Heart left ventricle (tissue), 16 donors: ENCODE data around the gene VGLL2. TPM values are rescaled to one million over a fixed set of nuclear protein-coding genes. Genes with fewer than 3 reads are reported as not detected.

Experiments
- ATAC-seq, 4 donors: fragments of 200-7000 bp; cut with Tn5 transposase; one replicate each; pipeline ENCODE4 v1.9.1; 2020 to 2022; ENCODE audit warnings: moderate library complexity in 4 of 4, mild to moderate bottlenecking in 3 of 4, moderate number of reproducible peaks in 1 of 4
- DNase-seq, 5 donors: peaks; one replicate each; pipeline ENCODE4 v3.0.0-alpha.2; 2020
- H3K27ac ChIP-seq, 12 donors: fragments of 200-600 bp; sonication (generic) in 4 of 12; one replicate each; pipeline versions ENCODE4 v1.5.0 to v1.8.0; 2016 to 2022; ENCODE audit warnings: mild to moderate bottlenecking in 2 of 12
- H3K27me3 ChIP-seq, 9 donors: fragments of 200-600 bp; sonication (generic) in 2 of 9; one replicate each; pipeline versions ENCODE4 v1.5.1 to v1.8.0; 2016 to 2022; ENCODE audit warnings: mild to moderate bottlenecking in 3 of 9
- H3K36me3 ChIP-seq, 9 donors: fragments of 200-600 bp; sonication (generic) in 2 of 9; one replicate each; pipeline versions ENCODE4 v1.5.0 to v1.8.0; 2018 to 2022; ENCODE audit warnings: mild to moderate bottlenecking in 2 of 9
- H3K4me1 ChIP-seq, 12 donors: fragments of 200-600 bp; sonication (generic) in 4 of 12; one replicate each; pipeline versions ENCODE4 v1.5.0 to v1.8.0; 2016 to 2022; ENCODE audit warnings: mild to moderate bottlenecking in 3 of 12
- H3K4me3 ChIP-seq, 12 donors: fragments of 200-600 bp; sonication (generic) in 4 of 12; one replicate each; pipeline versions ENCODE4 v1.5.0 to v1.8.0; 2017 to 2022; ENCODE audit warnings: mild to moderate bottlenecking in 9 of 12, moderate library complexity in 4 of 12
- H3K9me3 ChIP-seq, 12 donors: fragments of 200-600 bp; sonication (generic) in 4 of 12; one replicate each; pipeline versions ENCODE4 v1.5.0 to v1.8.0; 2016 to 2022; ENCODE audit warnings: mild to moderate bottlenecking in 1 of 12
- CTCF ChIP-seq, 12 donors: fragments of 200-600 bp; sonication (generic) in 4 of 12; IDR thresholded peaks; one replicate each; pipeline versions ENCODE4 v1.5.0 to v1.8.0; 2018 to 2022; ENCODE audit warnings: antibody characterized with exemption in 12 of 12, mild to moderate bottlenecking in 5 of 12
- POLR2A ChIP-seq, 2 donors: fragments of 450-650 bp; IDR thresholded peaks; one replicate each; pipeline ENCODE4 v1.6.1; 2017; ENCODE audit warnings: antibody characterized with exemption in 2 of 2, mild to moderate bottlenecking in 2 of 2, moderate library complexity in 2 of 2
- WGBS, 4 donors: extraction: QIAGEN DNeasy Blood & Tissue Kit in 2 of 4; methylation state at CpG; one replicate each; pipeline versions ENCODE4 v1.1.5 to v1.1.7; 2013 to 2018; 5-methylcytosine and 5-hydroxymethylcytosine counted together
- intact Hi-C, 10 donors: fragments of 100-400 bp; cut with DNase I; formaldehyde crosslinking; loops; one replicate each; pipeline versions ENCODE4 v1.11.1 to v1.14.2; 2022
- polyA plus RNA-seq, 2 donors: library from polyadenylated mRNA; stranded (reverse); fragments of 200-250 nt; gene quantifications; one replicate each; pipeline ENCODE4 v1.2.3, GENCODE V29; 2013
- total RNA-seq, 9 donors: library from RNA; depleted of rRNA in 2 of 9; stranded (reverse); fragments of >200 nt in 2 of 9; fragmentation: NEBNext Ultra II Directional in 3 of 9; extraction: Animal tissue kit (Norgen Biotek cat#: 25700) in 3 of 9; gene quantifications; one replicate each; pipeline versions ENCODE4 v1.1.0 to v1.2.4, GENCODE V29; 2016 to 2023
- donor health status: ischemic (EF 13 %, LVEDD 7.1; RV severe dilation, severe dysfunction).
- donor health status: healthy with polysubstance abuse.
- donor health status: DM: no; HTN: yes; CAD: no.
- donor health status: DM: no; HTN: no; CAD: no.
- donor health status: ischemic (EF 25% LVEDD 6.9; RV normal size, moderate dysfunction).
- donor health status: ischemic (EF 25% LVEDD 5.7; RV mildly dilated, moderate dysfunction).
- donor health status: healthy.
- donor health status: DM: yes; HTN: yes; CAD: no.
- donor health status: ischemic (EF 35%, LVEDD 5.7; RV mildly dilated, moderate dysfunction).
- donor health status: nonischemic (EF 11% LVEDD 7.7; RV severe dilation, severe dysfunction).
- donor health status: DM: yes; HTN: yes; CAD: no.
- donor health status: PGD.
- donor health status: ischemic (EF 29% LVEDD 5.4; RV normal size, mild dysfunction).
- donor health status: nonischemic (EF 23%, LVEDD 6.1; RV moderate dilation, normal function).

Gene VGLL2
- total and polyA plus RNA-seq, 11 donors, result 0.20 to 29.3 (median 0.52) TPM; not detected in 4

GRCh38 chr6:117306227-117306790 is 41.0 kb downstream of the VGLL2 start:
- 69 to 82% (median 75%) methylated on average over 3 of the region's 3 CpGs for WGBS, 4 donors
- Histone ChIP-seq H3K4me1 (peaks cover 0 to 3% (median 0%) of the 10 kb centered on the region in 12 donors), H3K36me3 (no peaks in the 10 kb centered on the region), H3K4me3 (no peak overlapping the region), H3K27ac (no peak overlapping the region), H3K9me3 (no peaks in the 10 kb centered on the region), H3K27me3 (no peaks in the 10 kb centered on the region)
- intact Hi-C loops, result no loop called here
- TF ChIP-seq POLR2A (IDR thresholded peaks at IDR 0.05), result no peak
- ATAC-seq (no peak), DNase-seq (no peak)

GRCh38 chr6:117307655-117308054 is 42.3 kb downstream of the VGLL2 start:
- WGBS, 4 donors, result 92 to 95% (median 94%) methylated on average over 3 of the region's 3 CpGs
- intact Hi-C loops, result no loop called here
- Histone ChIP-seq H3K4me3 (no peak overlapping the region), H3K36me3 (no peaks in the 10 kb centered on the region), H3K4me1 (peaks cover 0 to 3% (median 0%) of the 10 kb centered on the region in 12 donors), H3K9me3 (no peaks in the 10 kb centered on the region), H3K27ac (no peak overlapping the region), H3K27me3 (no peaks in the 10 kb centered on the region)
- ATAC-seq (no peak), DNase-seq (no peak)
- TF ChIP-seq CTCF (IDR thresholded peaks at IDR 0.05) (no peak), POLR2A (IDR thresholded peaks at IDR 0.05) (no peak)

- ATAC-seq (no peak), DNase-seq (no peak)
- 66 to 82% (median 76%) methylated on average over 3 of the region's 3 CpGs for WGBS, 4 donors
- H3K4me3 ChIP-seq, result no peak overlapping the region
- no peaks in the 10 kb centered on the region for H3K4me1 ChIP-seq
- no peaks in the 10 kb centered on the region for H3K27me3 ChIP-seq
- TF ChIP-seq POLR2A (IDR thresholded peaks at IDR 0.05) (no peak), CTCF (IDR thresholded peaks at IDR 0.05) (no peak)
- intact Hi-C loops, result no loop called here
- no peaks in the 10 kb centered on the region for H3K36me3 ChIP-seq
- H3K27ac ChIP-seq, result no peak overlapping the region
- no peaks in the 10 kb centered on the region for H3K9me3 ChIP-seq
Observed at GRCh38 chr6:117309069-117309468, 43.7 kb downstream of the VGLL2 start.

- intact Hi-C loops, result loop anchor here in 4 of 10 donors (10.0 kb wide), 3 partner anchors 335 to 535 kb away; no protein-coding TSS in a partner anchor
- H3K27me3 ChIP-seq, result no peaks in the 10 kb centered on the region
- H3K4me3 ChIP-seq, result no peak overlapping the region
- ATAC-seq (no peak), DNase-seq (no peak)
- H3K27ac ChIP-seq, result no peak overlapping the region
- TF ChIP-seq CTCF (IDR thresholded peaks at IDR 0.05) (no peak), POLR2A (IDR thresholded peaks at IDR 0.05) (no peak)
- H3K4me1 ChIP-seq, result no peaks in the 10 kb centered on the region
- no peaks in the 10 kb centered on the region for H3K36me3 ChIP-seq
- no peaks in the 10 kb centered on the region for H3K9me3 ChIP-seq
Observed at GRCh38 chr6:117309611-117310010, 44.3 kb downstream of the VGLL2 start.

- Histone ChIP-seq H3K4me1 (no peaks in the 10 kb centered on the region), H3K4me3 (no peak overlapping the region), H3K27ac (no peak overlapping the region), H3K36me3 (no peaks in the 10 kb centered on the region), H3K9me3 (no peaks in the 10 kb centered on the region), H3K27me3 (no peaks in the 10 kb centered on the region)
- DNase-seq (no peak), ATAC-seq (no peak)
- intact Hi-C loops, result loop anchor here in 4 of 10 donors (10.0 kb wide), 3 partner anchors 337 to 537 kb away; no protein-coding TSS in a partner anchor
- TF ChIP-seq CTCF (IDR thresholded peaks at IDR 0.05), result no peak
- TF ChIP-seq POLR2A (IDR thresholded peaks at IDR 0.05), result no peak
- 68 to 79% (median 76%) methylated on average over 3 of the region's 3 CpGs for WGBS, 4 donors
Observed at GRCh38 chr6:117311310-117311709, 46.0 kb downstream of the VGLL2 start.
